ENCODE data around the gene COL7A1. TPM values are rescaled to one million over a fixed set of nuclear protein-coding genes. Genes with fewer than 3 reads are reported as not detected.

The COL7A1 gene
- total RNA-seq (2014; rRNA removed; shearing (Covaris generic)), result 17.0 and 33.1 TPM in 2 replicates

DNA sequence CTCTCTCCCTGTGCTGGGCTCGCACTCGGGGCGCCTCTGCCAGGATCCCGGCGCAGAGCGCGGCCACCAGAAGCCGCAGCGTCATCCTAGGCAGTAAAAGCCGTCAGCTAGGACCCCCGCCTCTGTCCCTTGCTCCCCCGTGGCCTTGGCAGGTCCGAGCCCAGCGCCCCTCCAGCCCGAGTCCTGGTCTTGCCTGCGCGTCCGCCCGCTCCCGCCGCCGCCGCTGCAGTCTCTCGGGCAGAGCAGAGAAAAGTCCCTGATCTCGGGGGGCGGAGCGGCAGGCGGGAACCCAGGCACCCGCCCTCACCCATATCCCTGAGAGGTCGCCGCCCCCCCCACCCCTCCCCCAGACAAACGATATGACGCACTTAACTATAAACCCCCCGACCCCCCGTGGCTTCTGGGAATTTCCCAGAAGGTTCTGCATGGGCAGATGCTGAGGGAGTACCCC, at the start of gene COL7A1:
Gene COL7A1 (minus strand): TSS at position 255 of the 451 bp plus-strand sequence. CDS start 170 bp downstream, at position 85.
- DNase-seq (ENCODE audit: low read depth), result no peak

DNA sequence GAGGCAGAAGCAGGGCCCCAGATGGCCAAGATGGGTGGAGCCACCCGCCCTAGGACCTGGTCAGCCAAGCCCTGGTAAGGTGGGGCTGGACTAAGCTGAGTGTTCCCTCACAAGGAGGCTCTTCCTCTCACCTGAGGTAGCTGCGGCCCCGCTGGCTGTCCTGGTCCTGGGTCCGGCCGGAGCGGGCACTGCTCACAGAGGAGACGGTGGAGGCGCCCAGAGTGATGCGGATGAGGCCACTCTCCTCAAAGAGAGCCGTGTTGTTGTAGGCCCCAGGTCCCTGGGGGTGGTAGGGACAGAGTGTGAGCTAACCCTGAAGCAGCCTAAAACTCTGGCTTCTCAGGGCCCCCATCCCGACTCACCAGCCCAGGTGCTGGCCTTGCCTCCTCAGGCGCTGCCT, 47.5 kb upstream of the COL7A1 start:
- DNase-seq (ENCODE audit: low read depth), result no peak

DNA sequence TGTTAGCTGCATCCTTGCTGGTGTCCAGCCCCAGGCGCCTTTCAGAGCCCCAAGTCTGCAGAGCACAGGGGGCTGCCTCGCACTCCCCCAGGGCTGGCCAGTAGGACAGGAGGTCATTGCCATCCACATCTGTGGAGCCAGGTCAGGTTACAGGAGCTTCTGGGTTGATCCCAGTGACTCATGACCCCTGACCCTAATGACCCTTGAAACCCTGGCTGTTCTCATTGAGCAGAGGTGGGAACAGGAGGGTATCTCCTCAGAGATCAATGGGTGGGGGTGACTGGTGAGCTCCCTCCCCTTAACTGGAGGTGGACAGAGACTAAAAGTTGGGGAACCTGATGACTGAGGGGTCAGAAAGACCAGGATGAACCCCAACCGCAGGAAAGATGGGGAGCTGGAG, 46.3 kb upstream of the COL7A1 start:
- no peak for DNase-seq (ENCODE audit: low read depth)

DNA sequence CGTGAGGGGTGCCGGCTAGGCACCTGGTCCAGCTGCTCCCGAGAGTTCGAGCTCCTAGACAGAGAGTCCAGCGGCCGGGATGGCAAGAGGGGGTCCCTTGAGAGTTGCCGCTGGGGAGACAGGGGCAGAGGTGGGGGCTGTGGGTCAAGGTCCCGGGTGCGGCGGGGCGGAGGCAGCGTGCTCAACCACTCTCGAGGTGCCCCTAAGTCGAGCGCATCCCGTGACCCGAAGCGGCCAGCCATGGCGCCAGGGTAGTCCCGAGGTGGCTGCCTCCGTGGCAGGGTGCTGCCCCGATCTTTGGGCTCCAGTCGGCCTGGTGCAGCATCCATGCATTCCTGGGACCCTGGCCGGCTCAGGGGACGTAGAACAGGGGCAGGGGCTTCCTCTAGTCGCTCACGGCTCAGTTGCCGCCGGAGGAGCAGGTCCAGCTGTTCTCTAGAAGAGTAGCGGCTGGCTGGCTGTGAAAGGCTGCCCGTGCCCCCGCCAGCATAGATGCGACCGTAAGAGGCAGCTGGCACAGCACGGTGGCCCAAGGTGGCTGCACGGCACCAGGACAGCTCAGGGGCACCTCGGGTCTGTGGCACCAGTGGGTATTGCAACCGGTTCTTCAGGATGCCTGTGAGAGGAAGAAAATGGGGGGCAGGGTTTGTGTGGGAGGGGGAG, 44.9 kb upstream of the COL7A1 start:
- no peak for DNase-seq (ENCODE audit: low read depth)

DNA sequence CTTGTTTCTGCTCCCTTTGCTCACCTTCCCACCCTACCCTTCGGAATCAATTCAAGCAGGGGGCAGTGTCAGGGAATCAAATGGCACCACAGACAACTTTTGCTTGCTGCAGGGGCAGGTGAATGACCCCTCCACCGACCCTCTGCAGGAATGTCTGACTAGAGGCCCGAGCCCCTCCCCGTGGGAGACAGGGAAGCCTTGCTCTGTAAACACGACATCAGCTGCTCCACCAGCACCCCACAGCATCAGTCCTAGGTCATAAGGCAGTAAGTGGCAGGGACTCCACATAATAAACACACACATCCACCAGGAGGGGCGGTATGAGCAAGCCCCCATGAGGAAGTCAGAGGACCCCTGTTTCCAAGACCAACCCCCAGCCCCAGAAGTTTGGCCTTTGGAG, 42.2 kb upstream of the COL7A1 start:
- no peak for DNase-seq (ENCODE audit: low read depth)

DNA sequence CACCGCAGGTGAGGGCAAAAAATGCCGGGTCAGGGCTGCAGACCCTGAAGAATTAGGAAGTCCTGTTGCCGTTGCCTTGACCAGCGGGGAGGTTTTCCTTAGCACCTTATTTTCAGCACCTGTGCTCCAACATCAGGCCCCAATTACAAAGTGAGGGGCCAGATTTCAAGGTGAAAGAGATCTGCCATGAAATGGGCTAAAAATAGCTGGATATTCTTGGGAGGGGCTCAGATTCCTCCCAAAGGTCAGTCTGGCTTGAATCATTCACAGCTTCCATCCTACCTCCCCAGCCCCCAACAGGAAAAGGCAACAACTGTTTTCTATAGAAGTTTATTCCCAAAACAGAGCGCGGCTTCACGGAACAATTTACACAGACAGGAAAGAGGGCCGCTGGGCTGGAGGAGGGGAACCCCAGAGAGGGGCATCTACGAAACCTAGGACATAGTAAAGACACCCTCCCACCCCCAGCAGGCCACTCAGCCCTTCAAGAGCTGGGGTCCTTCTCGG, 41.1 kb upstream of the COL7A1 start:
- no peak for DNase-seq (ENCODE audit: low read depth)

DNA sequence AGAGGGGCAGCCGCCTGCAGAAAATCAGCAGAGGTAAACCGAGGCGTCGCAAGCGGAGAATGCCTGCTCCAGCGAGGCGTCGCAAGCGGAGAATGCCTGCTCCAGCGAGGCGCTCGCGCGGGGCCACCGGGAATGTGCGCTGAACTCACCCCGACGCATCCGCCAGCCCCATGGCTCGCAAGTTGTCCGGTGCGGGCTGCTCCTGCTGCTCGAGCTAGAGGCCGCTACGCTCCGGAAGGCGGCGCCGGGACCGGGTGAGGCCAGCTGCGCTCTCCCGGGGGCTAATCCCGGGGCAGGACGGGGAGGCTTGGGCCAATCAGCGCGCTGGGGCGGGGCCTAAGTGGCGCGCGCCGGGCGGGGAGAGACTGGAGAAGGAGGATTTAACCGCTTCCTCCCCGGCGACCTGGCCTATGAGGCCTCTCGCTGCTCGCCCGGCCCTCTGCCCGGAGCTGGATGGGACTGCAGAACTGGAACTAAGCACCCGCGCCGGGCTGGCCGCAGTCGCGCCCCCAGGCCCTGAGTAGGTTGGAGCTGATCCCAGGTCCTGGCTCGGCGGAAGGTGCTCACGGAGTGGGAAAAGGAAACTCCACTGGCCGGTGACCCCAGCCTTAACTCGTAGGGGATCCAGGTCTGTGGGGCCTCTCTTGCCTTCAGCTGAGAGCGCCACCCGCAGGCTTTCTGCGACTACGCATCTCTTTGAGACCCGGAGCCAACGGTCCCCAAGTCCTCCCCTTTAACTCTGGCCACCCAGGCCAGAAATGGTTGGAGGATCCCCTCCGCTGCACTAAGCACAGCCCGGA, 40.3 kb upstream of the COL7A1 start, which contains the start of gene SLC26A6:
Gene SLC26A6 (minus strand): TSS at position 240 of the 800 bp plus-strand sequence. CDS start 68 bp downstream, at position 172.
- DNase-seq (ENCODE audit: low read depth), result peak; percentile 93

DNA sequence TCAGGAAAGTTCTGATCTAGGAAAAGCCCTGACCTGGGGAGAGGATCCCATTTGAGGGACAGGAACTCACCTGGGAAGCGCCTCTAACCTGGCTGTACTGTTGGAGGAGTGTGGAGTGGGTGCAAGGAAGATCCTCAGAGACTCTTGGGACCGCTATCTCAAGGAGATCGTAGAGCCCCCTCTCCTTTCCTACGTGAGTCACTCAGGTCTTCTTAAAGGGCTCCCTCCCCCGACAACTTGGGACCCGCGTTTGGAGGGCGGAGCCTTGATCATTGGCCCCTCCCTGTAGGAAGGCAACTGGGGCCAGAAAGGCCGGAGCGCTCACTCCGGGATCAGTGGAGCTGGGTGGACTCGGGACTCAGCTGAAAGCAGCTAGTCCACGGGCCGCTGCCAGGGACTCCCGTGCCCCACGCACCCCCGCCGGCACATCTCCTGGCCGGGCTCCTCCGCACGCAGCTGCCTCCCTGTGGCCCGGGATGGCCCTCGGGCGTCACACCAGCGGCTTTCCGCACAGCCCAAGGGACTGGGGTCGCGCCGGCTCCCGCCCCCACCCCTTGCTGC, 39.6 kb upstream of the COL7A1 start:
- peak; percentile 62 for DNase-seq (ENCODE audit: low read depth)

DNA sequence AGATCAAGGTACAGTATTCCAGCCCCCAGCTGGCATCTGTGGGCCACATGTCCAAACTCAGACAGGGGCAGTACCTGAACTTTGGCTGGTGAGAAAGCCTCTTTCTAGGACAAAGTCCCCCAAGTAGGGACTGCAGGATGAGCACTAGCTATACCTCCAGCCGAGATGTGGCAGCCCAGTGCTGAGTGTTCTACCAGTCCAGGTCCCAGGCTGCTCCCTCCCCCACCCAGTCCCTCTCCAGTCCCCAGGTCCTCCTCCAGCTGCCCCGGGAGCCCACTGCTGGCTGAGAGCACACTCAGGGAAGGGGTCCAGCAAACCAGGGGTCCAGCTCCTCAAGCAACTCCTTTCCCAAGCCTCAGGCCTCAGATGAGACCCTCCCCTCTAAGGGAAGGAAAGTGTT, 38.6 kb upstream of the COL7A1 start:
- DNase-seq (ENCODE audit: low read depth), result no peak

DNA sequence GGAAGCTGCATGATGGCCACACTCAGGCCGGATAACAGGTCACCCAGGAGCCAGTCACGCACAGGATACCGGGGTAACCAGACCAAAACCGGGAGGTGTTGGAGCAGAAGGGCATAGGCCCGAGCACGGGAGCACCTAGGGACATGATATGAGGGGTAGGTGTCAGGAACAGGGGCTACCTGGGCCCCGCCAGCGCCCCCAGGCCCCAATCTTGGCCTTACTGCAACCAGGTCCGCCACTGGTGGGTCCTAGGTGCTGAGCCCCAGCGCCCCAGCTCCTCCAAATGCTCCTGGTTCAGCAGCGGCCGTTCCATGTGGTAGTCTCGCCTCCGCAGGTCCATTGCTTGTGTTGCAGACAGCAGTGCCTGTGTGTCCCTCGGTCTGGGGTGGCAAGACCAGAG, 38.1 kb upstream of the COL7A1 start:
- no peak for DNase-seq (ENCODE audit: low read depth)

DNA sequence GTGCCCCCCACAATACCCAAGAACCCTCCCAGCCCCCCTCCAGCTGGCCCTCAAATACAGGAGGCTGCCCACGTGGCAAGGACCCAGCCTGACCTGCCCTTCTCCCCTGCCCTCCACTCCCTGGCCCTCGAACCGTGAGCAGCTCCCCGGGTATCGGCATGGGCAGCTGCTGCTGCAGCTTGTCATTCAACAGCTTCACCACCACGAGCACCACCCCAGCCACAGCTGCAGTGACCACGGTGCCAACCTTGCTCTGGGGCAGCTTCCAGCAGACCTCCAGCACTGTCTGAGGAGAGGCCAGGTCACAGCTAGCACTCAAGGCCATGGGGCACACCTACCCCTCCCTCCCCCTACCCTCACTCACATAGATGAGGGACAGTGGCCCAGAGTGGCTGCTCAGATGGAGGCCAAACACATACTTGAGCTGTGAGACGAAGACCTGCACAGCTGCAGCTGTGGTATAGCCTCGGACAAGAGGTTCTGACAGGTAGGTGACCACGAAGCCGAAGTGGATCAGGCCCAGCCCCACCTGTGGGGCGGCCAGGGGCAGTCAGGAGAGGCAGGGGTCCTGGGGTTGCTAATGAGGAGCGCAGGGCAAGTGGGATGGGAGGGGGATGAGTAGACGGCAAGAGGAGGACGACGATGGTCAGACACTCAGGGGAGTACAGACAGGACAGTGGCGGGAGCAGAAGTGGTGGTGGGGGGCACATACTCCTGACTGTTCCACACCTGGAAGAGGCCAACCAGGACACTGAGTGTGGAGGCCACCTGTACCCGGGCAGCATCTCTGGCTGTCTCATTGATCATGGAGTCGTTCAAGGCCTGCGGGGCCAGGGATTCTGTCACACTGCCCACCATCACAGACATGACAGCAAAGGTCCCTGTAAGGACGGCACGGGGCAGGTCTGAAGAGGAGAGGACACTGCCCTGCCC, 36.7 kb upstream of the COL7A1 start:
- DNase-seq (ENCODE audit: low read depth), result no peak

DNA sequence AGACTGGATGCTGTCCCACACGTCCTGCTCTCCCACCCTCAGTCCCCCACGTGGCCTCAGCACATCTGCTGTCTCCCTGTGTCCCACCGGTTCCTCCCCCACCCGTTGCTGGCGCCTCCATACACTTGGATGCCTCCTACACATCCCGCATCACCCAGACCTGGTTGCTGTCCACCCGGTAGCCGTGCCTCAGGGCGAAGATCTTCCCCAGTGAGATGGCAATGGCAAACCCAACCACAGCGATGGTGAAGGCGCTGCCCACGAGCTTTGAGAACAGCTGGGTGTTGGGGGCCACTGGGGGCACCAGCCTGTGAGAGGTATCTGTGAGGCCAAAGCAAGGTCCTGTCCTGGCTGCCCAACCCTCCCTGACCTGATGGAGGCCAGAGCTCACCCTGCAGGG, 35.7 kb upstream of the COL7A1 start:
- DNase-seq (ENCODE audit: low read depth), result no peak

DNA sequence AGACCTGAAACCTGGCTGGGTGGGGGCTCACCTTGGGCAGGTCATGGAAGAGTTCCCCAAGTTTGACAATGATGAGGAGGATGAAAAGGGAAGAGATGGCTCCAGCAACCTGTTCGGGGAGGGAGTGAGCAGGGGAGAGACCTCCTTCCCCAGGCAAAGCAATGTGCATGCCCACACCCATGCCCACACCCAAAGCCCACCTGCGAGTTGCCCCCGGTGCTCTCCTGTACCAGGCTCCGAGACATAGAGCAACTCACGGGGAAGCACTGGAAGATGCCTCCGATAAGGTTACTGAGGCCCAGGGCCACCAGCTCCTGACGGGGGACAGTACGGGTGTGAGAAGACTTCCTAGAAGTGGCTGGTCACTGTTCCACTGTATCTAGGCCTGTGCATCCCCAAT, 35.3 kb upstream of the COL7A1 start:
- no peak for DNase-seq (ENCODE audit: low read depth)

DNA sequence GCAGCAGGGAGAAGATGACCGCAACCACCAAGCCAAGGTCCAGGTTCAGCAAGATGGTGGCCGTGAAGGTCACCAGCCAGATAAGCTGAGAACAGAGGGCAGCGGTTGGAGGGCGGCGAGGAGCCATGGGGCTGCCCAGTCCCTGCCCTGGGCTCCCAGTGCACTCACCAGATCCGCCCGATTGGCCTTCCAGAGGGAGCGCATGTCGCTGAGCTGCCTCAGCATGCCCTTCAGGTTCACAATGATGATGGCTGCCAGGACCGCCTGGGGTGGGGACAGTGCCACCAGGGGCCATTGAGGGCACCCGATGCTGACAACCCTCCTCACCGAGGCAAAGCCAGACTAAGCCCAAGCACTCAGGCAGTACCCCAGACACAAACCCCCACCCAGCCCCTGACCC, 34.8 kb upstream of the COL7A1 start:
- no peak for DNase-seq (ENCODE audit: low read depth)

DNA sequence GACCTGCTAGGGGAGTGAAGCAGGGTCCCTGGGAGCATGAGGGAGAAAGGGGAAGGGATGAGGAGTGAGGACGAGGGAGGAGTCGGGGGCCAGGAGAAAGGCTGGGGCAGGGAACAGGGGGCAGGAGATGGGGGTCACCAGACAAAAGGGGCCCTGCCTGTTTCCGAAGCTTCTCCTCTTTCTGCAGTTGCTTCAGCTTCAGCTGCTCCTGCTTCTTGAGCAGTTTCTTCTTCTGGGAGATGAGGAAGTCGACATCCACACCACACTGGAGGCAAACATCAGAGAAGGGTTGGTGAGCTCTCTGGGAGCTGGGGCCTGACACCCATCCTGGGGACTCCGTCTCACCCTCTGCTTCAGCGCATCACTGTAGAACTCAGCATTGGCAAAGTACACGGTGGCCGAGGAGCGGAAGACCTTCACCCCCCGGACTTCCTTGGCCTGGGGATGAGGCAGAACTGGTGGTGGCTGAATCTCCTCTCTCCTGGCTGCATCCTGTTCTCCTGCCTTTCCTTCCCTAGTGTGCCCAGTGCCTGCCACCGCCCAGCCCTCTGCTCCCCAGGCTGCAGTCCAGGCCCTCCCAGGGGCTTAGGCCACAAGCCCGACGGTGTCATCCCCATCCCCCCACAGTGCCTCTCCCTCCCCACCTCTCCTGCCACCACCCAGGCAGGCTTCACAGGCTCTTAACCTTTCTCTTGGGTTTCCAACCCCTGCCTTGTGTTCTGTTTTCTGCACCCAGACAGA, 33.3 kb upstream of the COL7A1 start:
- DNase-seq (ENCODE audit: low read depth), result no peak

DNA sequence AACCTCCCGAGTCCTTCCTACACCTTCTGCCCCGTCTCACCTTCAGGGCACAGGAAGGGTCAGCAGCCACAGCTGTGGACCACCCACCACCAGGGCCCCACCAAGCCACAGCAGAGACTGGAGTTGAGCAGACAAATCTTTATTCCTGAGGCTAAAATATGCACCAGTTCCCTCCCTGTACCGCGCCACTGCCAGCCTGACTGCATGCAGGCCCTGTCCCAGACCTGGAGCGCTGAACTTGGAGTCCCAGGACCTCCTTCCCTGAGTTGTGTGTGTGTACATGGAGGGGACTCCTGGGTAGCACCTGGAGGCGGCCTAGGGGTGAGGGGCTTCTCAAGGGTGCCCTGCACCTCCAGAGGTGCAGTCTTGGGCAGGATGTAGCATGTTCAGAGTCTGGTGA, 30.5 kb upstream of the COL7A1 start:
- no peak for DNase-seq (ENCODE audit: low read depth)

DNA sequence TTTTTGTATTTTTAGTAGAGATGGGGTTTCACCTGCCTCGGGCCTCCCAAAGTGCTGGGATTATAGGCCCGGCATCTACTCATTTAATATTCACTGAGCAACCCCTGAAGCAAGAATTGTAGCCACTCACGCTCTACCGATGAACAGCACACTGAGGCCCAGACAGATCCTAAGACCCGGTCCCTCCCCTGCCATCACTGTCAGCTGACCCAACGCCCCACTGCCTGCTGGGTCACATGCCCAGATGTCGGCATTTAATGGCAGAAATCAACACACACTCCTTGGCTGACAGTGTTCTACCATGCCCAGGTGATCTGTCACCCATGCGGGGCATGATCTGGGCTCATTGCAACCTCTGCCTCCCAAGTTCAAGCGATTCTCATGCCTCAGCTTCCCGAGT, 29.6 kb upstream of the COL7A1 start:
- DNase-seq (ENCODE audit: low read depth), result no peak

DNA sequence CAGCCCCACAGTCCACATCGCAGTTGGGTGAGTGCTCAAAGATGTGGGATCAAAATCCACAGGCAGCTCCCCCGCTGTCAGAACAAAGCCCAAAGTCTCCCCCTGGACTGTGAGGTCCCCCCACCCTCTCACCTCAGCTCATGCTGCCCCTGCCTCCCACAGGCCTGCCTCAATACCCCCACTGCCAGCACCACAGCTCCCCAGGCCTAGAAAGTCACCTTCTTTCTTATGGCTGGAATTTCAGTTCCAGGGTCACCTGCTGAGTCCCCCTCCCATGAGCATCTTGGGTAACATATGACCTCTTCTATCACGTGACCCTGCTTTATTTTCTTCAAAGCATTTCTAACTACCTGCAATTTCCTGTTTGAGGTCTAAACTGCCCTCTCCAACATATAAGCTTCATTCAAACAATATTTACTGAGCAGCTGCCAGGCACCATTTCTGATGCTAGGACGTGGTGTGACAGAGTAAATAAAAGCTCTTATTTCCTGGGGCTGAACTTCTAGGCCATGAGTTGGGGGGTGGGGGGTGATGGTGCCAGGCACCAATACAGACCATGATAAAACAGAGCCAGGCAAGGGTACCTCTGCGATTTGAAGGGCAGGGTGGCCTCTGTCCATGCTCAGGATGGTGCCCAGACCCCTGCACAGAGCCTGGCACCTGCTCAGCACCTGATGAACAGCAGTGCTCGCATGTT, 28.9 kb upstream of the COL7A1 start:
- no peak for DNase-seq (ENCODE audit: low read depth)

DNA sequence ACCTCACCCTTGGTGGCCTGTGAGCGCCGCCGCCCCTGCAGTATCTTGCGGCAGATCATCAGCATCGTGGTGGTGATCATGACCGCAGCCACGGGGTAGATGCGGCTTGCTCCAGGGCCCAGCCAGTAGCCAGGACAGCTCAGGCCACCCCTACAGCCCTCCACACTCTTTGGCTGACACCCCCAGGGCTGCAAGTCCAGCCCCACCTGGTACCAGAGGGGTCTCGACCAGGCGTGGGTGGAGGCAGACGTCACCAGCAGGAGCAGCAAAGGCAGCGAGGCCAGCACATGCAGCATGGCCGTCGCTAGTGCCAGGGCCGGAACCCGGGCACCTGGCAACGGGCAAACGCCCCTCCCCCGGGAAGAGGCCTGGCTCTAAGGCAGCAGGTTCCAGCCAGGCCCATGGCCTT, 26.3 kb upstream of the COL7A1 start, which contains the start of gene TMEM89:
Gene TMEM89 (minus strand): TSS at position 309 of the 409 bp plus-strand sequence. CDS start 13 bp downstream, at position 296.
- DNase-seq (ENCODE audit: low read depth), result no peak
